Activated CD4-positive, alpha-beta T cell treated with anti-CD3 and anti-CD28 coated beads for 36 hours (primary cell): ENCODE results near the gene AGAP2. TPM values are rescaled to one million over a fixed set of nuclear protein-coding genes. Genes with fewer than 3 reads are reported as not detected.
"Not testable (repeated sequence)": the region's sequence is repeated elsewhere in the genome, so short reads cannot be mapped to it uniquely, and the experiment has no call there.

Experiments used
- ATAC-seq: fragments of 200-7000 bp; cut with Tn5 transposase; one replicate; pipeline ENCODE4 v1.10.0; 2021; ENCODE audit warnings: mild to moderate bottlenecking, moderate library complexity
- CTCF ChIA-PET: fragments of 350-600 bp; sonication (Branson Sonifier 250); formaldehyde crosslinking; loops from one replicate; lab custom pipeline; 2021; ENCODE audit warnings: antibody characterized with exemption; lab: Charles Lee
- POLR2A ChIA-PET: fragments of 350-600 bp; sonication (Branson Sonifier 250); formaldehyde crosslinking; loops from one replicate; lab custom pipeline; 2021; ENCODE audit warnings: antibody characterized with exemption, inconsistent platforms; lab: Charles Lee
- DNase-seq: peaks from one replicate; pipeline ENCODE4 v3.0.0-alpha.2; 2020
- H3K27ac Mint-ChIP-seq: one replicate; pipeline ENCODE4 v1.8.0; 2021; ENCODE audit warnings: mixed read lengths
- H3K27me3 Mint-ChIP-seq: one replicate; pipeline ENCODE4 v1.8.0; 2021; ENCODE audit warnings: mixed read lengths
- H3K36me3 Mint-ChIP-seq: one replicate; pipeline ENCODE4 v1.8.0; 2021; ENCODE audit warnings: low read depth, mixed read lengths
- H3K4me1 Mint-ChIP-seq: one replicate; pipeline ENCODE4 v1.8.0; 2021; ENCODE audit warnings: mixed read lengths
- H3K4me3 Mint-ChIP-seq: one replicate; pipeline ENCODE4 v1.8.0; 2021; ENCODE audit warnings: mild to moderate bottlenecking, moderate library complexity, mixed read lengths
- H3K9me3 Mint-ChIP-seq: one replicate; pipeline ENCODE4 v1.8.0; 2021; ENCODE audit warnings: low read depth, mixed read lengths
- intact Hi-C, 2 experiments: fragments of 100-400 bp; cut with DNase I in 1 of 2; cut with micrococcal nuclease in 1 of 2; formaldehyde crosslinking; loops; one replicate each; pipeline versions ENCODE4 v1.14.2 to v1.15.1; 2022 to 2024; cut with DNase I, micrococcal nuclease
- total RNA-seq, 2 experiments: library from RNA; stranded (reverse); gene quantifications; one replicate each; pipeline ENCODE4 v1.2.3, GENCODE V29; 2021

The AGAP2 gene
- total RNA-seq, 2 experiments from 2014 or later = 28.0 to 46.9 TPM

DNA sequence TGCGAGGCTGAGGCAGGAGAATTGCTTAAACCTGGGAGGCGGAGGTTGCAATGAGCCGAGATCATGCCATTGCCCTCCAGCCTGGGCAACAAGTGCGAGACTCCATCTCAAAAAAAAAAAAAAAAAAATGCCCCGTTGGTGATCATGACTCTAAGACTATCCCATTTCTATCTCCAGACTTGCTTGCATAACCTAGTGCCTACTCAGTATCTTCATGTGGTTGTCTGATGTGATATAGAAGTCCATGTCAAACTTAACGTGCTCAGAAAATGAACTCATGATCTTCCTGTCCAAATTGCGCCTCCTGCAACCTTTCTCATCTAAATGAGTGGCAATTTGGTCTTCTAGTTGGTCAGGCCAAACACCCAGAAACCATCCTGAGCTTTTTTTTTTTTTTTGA lies 39.4 kb upstream of the AGAP2 start:
- ATAC-seq (no peak), DNase-seq (no peak)
- Mint-ChIP-seq H3K9me3 (no peaks in the 10 kb centered on the region), H3K36me3 (peaks cover 18% of the 10 kb centered on the region), H3K4me3 (no peak overlapping the region), H3K27me3 (no peaks in the 10 kb centered on the region), H3K4me1 (peaks cover 36% of the 10 kb centered on the region), H3K27ac (no peak overlapping the region)
- intact Hi-C loops = no loop called here
- POLR2A ChIA-PET = interaction anchor here (0.7 kb wide), 1 partner anchor 18 kb away, joined by 7 read pairs; no protein-coding TSS in a partner anchor
- CTCF ChIA-PET = interaction anchor here (2.7 kb wide), 1 partner anchor 21 kb away, joined by 15 read pairs; no protein-coding TSS in a partner anchor

DNA sequence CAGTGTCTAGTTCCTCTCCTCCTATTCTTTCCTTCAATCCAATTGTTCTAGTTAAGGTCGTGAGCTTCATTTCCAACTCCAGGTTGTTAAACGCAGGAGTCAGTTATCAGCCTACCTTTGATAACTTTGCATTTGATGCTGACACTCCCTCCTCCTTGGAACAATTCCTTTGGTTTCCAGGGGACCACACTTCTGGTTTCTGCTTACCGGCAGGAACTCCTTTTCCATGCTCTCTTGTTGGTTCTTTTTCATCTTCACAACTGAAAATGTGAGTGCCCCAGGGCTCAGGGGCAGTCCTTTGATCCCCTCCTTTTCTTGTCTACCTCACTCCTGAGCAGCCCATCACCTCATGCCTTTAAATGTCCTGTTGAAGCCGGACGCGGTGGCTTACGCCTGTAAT lies 38.8 kb upstream of the AGAP2 start:
- Mint-ChIP-seq H3K27me3 (no peaks in the 10 kb centered on the region), H3K9me3 (no peaks in the 10 kb centered on the region), H3K4me3 (no peak overlapping the region), H3K4me1 (peaks cover 33% of the 10 kb centered on the region), H3K27ac (no peak overlapping the region), H3K36me3 (peaks cover 16% of the 10 kb centered on the region)
- CTCF ChIA-PET = interaction anchor here (0.6 to 2.7 kb wide), 4 partner anchors 11 to 127 kb away, joined by 3 to 15 read pairs (median 3); partner anchors contain the start of gene CYP27B1
- no peak for DNase-seq
- no peak for ATAC-seq
- intact Hi-C loops = no loop called here
- POLR2A ChIA-PET = interaction anchor here (0.7 kb wide), 1 partner anchor 17 kb away, joined by 7 read pairs; no protein-coding TSS in a partner anchor

DNA sequence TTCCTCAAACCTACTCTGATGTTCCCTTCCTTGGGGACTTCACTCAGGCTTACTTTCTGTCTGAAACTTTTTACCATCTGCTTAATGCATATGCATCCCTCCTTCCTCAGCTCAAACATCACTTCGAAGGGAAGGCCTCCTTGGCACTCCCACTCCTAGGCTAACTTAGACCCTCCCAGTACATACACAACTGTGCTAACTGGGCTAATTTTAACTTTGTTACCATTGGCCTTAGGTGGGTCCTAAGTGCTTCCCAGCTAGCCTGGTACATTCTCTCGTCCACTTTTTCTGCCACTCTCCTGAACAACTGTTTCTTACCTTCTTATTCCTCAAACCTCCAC lies 37.7 kb upstream of the AGAP2 start:
- DNase-seq (no peak), ATAC-seq (no peak)
- Mint-ChIP-seq H3K4me1 (peaks cover 28% of the 10 kb centered on the region), H3K9me3 (no peaks in the 10 kb centered on the region), H3K36me3 (peaks cover 16% of the 10 kb centered on the region), H3K27me3 (no peaks in the 10 kb centered on the region), H3K4me3 (no peak overlapping the region), H3K27ac (no peak overlapping the region)
- ChIA-PET CTCF (interaction anchor here (1.2 to 1.5 kb wide), 2 partner anchors 16 to 18 kb away, joined by 3 to 4 read pairs; no protein-coding TSS in a partner anchor), POLR2A (no interaction called here)
- intact Hi-C loops = no loop called here

DNA sequence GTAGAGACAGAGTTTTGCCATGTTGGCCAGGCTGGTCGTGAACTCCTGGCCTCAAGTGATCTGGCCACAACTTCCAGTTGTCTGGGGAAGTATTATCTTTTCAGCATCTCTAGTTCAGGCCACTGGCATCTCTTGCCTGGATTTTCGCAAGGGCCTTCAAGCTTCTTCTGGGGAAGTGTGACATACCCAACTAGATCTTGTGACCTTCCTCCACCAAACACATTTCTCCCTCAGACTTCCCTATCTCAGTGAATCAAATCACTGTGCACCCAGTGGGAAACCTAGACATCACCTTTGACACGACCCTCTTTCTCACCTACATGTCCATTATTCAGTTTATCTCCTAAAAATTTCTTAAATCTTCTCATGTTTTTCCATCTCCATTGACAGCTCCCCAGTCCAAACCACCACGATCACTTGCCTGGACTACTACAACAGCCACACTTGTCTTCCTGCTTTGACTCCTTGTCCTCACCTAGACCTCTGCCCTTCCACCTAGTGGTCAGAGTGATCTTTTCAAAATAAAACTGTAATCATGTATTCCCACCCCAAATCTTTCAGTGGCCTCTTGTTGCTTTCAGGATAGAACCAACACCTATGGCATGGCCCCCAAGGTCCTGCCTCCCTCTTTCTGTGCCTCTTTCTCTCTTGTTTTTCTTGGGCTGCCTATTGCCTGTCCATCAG lies 37.2 kb upstream of the AGAP2 start:
- Mint-ChIP-seq H3K27me3 (no peaks in the 10 kb centered on the region), H3K36me3 (peaks cover 18% of the 10 kb centered on the region), H3K9me3 (no peaks in the 10 kb centered on the region), H3K4me1 (peaks cover 26% of the 10 kb centered on the region), H3K27ac (no peak overlapping the region), H3K4me3 (no peak overlapping the region)
- POLR2A ChIA-PET = interaction anchor here (0.6 kb wide), 1 partner anchor 10 kb away, joined by 3 read pairs; no protein-coding TSS in a partner anchor
- ATAC-seq = no peak
- intact Hi-C loops = no loop called here
- CTCF ChIA-PET = interaction anchor here (0.8 to 1.5 kb wide), 5 partner anchors 16 to 22 kb away, joined by 3 to 5 read pairs (median 3); no protein-coding TSS in a partner anchor
- DNase-seq = no peak

DNA sequence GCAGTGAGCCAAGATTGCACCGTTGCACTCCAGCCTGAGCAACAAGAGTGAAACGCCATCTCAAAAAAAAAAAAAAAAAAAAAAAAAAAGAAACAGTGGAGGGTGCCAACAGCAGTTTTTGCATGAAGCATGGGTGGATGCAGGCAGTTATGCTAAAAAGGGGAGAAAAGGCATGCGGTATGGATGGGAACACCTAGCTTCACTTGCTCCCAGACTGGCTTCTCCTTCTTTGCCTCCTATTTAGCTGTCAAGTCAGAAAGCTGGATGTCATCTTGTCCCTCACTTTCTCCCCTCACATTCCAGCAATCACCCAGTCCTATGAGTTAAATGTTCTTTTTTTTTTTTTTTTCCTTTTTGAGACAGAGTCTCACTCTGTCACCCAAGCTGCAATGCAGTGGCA lies 36.5 kb upstream of the AGAP2 start:
- H3K4me1 Mint-ChIP-seq = peaks cover 25% of the 10 kb centered on the region
- intact Hi-C loops = no loop called here
- CTCF ChIA-PET = interaction anchor here (0.5 to 1.5 kb wide), 5 partner anchors 8 to 69 kb away, joined by 3 to 5 read pairs (median 3); partner anchors contain the start of gene CYP27B1

DNA sequence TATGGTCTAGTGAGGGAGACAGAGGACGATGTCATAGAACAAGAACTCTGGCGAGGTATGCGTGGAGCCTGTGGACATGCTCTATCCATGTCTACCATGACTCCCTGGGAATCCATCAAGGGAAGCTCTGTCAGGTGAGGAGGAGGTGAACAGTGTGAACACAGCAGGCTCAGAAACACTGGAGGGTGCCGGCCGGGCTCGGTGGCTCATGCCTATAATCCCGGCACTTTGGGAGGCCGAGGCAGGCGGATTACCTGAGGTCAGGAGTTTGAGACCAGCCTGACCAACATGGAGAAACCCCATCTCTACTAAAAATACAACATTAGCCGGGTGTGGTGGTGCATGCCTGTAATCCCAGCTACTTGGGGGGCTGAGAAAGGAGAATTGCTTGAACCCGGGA lies 36.1 kb upstream of the AGAP2 start:
- CTCF ChIA-PET = interaction anchor here (0.5 to 1.5 kb wide), 4 partner anchors 8 to 70 kb away, joined by 3 to 5 read pairs (median 4); partner anchors contain the start of gene CYP27B1
- DNase-seq, H3K27me3 Mint-ChIP-seq, ATAC-seq, H3K27ac Mint-ChIP-seq, H3K9me3 Mint-ChIP-seq, intact Hi-C loops, H3K4me3 Mint-ChIP-seq: not testable (repeated sequence)
- Mint-ChIP-seq H3K4me1 (peaks cover 24% of the 10 kb centered on the region), H3K36me3 (peaks cover 29% of the 10 kb centered on the region)
- POLR2A ChIA-PET = interaction anchor here (0.6 kb wide), 2 partner anchors 9 to 167 kb away, joined by 3 to 4 read pairs; no protein-coding TSS in a partner anchor

More for the DNA sequence above, 36.5 kb upstream of the AGAP2 start:
- H3K36me3 Mint-ChIP-seq = peaks cover 25% of the 10 kb centered on the region
- H3K4me3 Mint-ChIP-seq = no peak overlapping the region
- no peaks in the 10 kb centered on the region for H3K9me3 Mint-ChIP-seq
- H3K27me3 Mint-ChIP-seq = no peaks in the 10 kb centered on the region
- ATAC-seq (no peak), DNase-seq (no peak)
- H3K27ac Mint-ChIP-seq = no peak overlapping the region
- POLR2A ChIA-PET = interaction anchor here (0.6 kb wide), 2 partner anchors 9 to 167 kb away, joined by 3 to 4 read pairs; no protein-coding TSS in a partner anchor

DNA sequence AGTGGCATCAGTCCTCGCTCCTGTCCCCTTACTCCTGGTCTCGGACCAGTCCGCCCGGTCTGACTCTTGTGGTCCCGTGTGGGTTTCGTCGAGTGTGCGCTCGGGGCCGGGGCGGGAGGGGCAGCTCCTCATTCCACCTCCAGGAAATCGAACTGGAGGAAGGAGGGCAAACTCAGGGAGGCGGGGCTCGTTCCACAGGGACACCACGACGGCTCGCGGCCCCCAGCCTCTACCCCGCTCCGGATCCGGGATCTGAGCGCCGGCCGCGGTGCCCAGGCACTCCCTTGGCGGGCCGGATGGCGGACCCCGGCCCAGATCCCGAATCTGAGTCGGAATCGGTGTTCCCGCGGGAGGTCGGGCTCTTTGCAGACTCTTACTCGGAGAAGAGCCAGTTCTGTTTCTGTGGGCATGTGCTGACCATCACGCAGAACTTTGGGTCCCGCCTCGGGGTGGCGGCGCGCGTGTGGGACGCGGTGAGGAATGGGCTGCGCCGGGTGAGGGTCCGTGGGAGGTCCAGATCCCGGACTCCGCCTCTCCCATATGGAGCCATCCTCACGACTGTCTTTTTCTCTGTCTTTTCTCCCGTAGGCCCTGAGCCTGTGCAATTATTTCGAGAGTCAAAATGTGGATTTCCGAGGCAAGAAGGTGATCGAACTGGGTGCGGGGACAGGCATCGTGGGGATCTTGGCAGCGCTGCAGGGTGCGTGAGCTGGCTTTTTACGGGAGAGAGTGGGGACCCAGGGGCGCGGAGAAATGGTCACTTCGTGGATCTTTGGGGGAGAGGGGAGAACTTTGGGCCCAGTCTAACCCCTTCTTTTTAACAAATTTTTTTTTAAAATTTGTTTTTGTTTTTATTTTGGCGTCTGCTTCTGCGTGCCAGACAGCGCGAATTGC lies 34.1 kb upstream of the AGAP2 start, which contains the start of gene EEF1AKMT3:
TSS of gene EEF1AKMT3 (plus strand) at position 186 of the 894 bp plus-strand sequence. CDS start at position 297, 111 bp downstream.
- POLR2A ChIA-PET = interaction anchor here (0.6 to 1.6 kb wide), 3 partner anchors 9 to 21 kb away, joined by 3 to 5 read pairs (median 4); partner anchors contain the start of genes CDK4 and TSFM
- DNase-seq = peak; percentile 62
- CTCF ChIA-PET = interaction anchor here (0.7 to 1.6 kb wide), 8 partner anchors 9 to 1914 kb away, joined by 3 to 11 read pairs (median 5); partner anchors contain the start of genes TSFM and TSPAN31
- H3K36me3 Mint-ChIP-seq = peaks cover 43% of the 10 kb centered on the region
- H3K4me1 Mint-ChIP-seq = peaks cover 22% of the 10 kb centered on the region
- no peaks in the 10 kb centered on the region for H3K27me3 Mint-ChIP-seq
- H3K27ac Mint-ChIP-seq = peak within 1 kb of the TSS; percentile 98
- intact Hi-C loops = loop anchor here (1.0 to 2.0 kb wide), 4 partner anchors 10 to 126 kb away; partner anchors contain the start of genes CDK4 (in 2 of the 2) and TSFM (in 2 of the 2)
- H3K9me3 Mint-ChIP-seq = no peaks in the 10 kb centered on the region
- ATAC-seq = peak; percentile 22
- peak within 1 kb of the TSS; percentile 94 for H3K4me3 Mint-ChIP-seq

DNA sequence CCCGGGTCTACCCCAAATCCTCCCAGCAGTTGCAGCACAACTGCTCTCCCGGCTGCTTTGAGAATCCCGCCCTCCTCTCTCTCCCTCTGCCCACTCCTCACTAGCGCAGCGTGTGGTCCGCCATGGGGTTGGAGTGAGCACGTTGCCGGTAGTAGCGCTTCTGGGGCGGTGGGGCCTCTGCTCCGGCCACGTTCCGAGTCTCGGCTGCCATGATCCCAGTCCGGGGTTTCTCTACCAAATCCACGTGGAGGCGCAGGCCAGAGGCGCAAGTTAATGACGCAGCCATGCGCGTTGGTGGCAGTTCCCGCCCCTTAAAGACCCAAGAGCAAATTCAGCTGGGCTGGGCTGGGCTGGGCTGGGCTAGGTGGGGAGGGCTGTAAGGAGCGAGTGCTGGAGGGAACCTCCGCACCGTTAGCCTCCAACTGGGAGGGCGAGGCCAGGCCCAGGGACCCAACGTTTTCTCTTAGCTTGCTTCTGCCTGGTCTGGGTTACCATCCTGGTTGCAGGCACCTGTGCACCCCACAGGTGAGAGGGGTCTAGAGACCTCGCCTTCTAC lies 33.4 kb upstream of the AGAP2 start, which contains the start of gene METTL1:
TSS of gene METTL1 (minus strand) at position 233 of the 556 bp plus-strand sequence. CDS start at position 211, 22 bp downstream.
- peak; percentile 97 for DNase-seq
- POLR2A ChIA-PET = interaction anchor here (0.6 to 1.6 kb wide), 3 partner anchors 9 to 20 kb away, joined by 3 to 5 read pairs (median 4); partner anchors contain the start of genes CDK4 and TSFM

DNA sequence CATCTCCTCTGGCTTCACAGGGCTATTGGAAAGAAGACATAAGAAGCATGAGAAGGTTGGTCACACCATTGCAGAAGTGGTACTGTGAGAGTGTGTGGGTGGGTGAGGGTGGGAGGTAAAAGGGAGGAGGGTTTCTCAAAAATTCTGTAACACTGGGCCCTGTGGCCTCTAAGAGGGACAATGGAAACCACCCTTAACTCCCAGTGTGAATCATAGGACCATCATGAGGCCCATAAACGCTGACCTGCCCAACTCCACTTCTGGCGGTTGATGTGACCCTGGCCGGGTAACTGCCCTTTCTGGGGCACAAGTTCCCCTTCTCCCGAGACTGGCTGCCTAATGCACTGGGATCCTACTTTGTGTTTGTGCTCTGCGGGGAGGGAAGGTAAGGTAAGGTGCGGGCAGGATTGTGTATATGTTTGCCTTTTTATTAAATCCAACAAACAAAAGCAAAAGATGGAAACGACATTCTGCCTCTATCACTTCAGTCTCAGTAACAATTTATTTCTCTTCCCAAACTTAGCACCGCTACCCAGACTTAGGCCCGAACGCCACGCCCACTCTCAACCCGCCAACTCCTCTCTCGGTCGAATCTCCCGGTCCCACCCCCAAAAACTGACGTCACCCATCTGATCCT lies 32.8 kb upstream of the AGAP2 start:
- Mint-ChIP-seq H3K9me3 (no peaks in the 10 kb centered on the region), H3K36me3 (peaks cover 44% of the 10 kb centered on the region), H3K4me3 (peak overlapping the region; percentile 94), H3K4me1 (peaks cover 29% of the 10 kb centered on the region), H3K27ac (peak overlapping the region; percentile 98), H3K27me3 (peaks cover 4% of the 10 kb centered on the region)
- DNase-seq = peak; percentile 95
- ATAC-seq = peak; percentile 77
- POLR2A ChIA-PET = interaction anchor here (0.6 to 1.6 kb wide), 3 partner anchors 8 to 19 kb away, joined by 3 to 5 read pairs (median 4); partner anchors contain the start of genes CDK4 and TSFM
- intact Hi-C loops = loop anchor here in 1 of 2 experiments (2.0 kb wide), 1 partner anchor 15 kb away; no protein-coding TSS in a partner anchor
- CTCF ChIA-PET = interaction anchor here (0.9 to 1.7 kb wide), 3 partner anchors 12 to 15 kb away, joined by 6 to 11 read pairs (median 6); partner anchors contain the start of gene TSFM

More for the DNA sequence above, 33.4 kb upstream of the AGAP2 start, which contains the start of gene METTL1:
- peaks cover 23% of the 10 kb centered on the region for H3K4me1 Mint-ChIP-seq
- no peaks in the 10 kb centered on the region for H3K9me3 Mint-ChIP-seq
- H3K36me3 Mint-ChIP-seq = peaks cover 41% of the 10 kb centered on the region
- no peaks in the 10 kb centered on the region for H3K27me3 Mint-ChIP-seq
- peak; percentile 89 for ATAC-seq
- H3K27ac Mint-ChIP-seq = peak within 1 kb of the TSS; percentile 98
- CTCF ChIA-PET = interaction anchor here (0.7 to 1.6 kb wide), 8 partner anchors 10 to 1915 kb away, joined by 3 to 11 read pairs (median 5); partner anchors contain the start of genes TSFM and TSPAN31
- peak within 1 kb of the TSS; percentile 94 for H3K4me3 Mint-ChIP-seq
- intact Hi-C loops = loop anchor here (1.0 to 2.0 kb wide), 5 partner anchors 10 to 127 kb away; partner anchors contain the start of genes CDK4 (in 2 of the 2) and TSFM (in 2 of the 2)
